H9 (cell line): ENCODE data around the gene SNORC. TPM values are rescaled to one million over a fixed set of nuclear protein-coding genes. Genes with fewer than 3 reads are reported as not detected.

Experiments
- DNase-seq: peaks from one replicate; pipeline ENCODE4 v3.0.0-alpha.2; 2017
- H2AFZ ChIP-seq: one replicate; pipeline ENCODE4 v1.6.1; 2013; ENCODE audit warnings: mild to moderate bottlenecking, low read length, control low read depth, moderate library complexity
- H2AK5ac ChIP-seq: 2 replicates; pipeline ENCODE4 v1.6.1; 2013; ENCODE audit warnings: low read length, control low read depth, mixed read lengths; ENCODE audit not compliant: insufficient read length
- H2BK120ac ChIP-seq: one replicate; pipeline ENCODE4 v1.6.1; 2013; ENCODE audit warnings: low read depth, mild to moderate bottlenecking, low read length, control low read depth, inconsistent platforms; ENCODE audit not compliant: poor library complexity, severe bottlenecking
- H2BK12ac ChIP-seq: 2 replicates; pipeline ENCODE4 v1.6.1; 2013; ENCODE audit warnings: low read length, control low read depth, mixed read lengths, low read depth; ENCODE audit not compliant: insufficient read length
- H2BK15ac ChIP-seq: 2 replicates; pipeline ENCODE4 v1.6.1; 2013; ENCODE audit warnings: low read depth, low read length, control low read depth
- H2BK20ac ChIP-seq: one replicate; pipeline ENCODE4 v1.6.1; 2013; ENCODE audit warnings: low read depth, mild to moderate bottlenecking, low read length, control low read depth, inconsistent platforms; ENCODE audit not compliant: poor library complexity, severe bottlenecking
- H2BK5ac ChIP-seq: 2 replicates; pipeline ENCODE4 v1.6.1; 2013; ENCODE audit warnings: low read length, control low read depth, mixed read lengths; ENCODE audit not compliant: insufficient read length
- H3K14ac ChIP-seq: 2 replicates; pipeline ENCODE4 v1.6.1; 2013; ENCODE audit warnings: low read length, control low read depth; ENCODE audit not compliant: insufficient read depth
- H3K18ac ChIP-seq: 2 replicates; pipeline ENCODE4 v1.6.1; 2013; ENCODE audit warnings: low read depth, mild to moderate bottlenecking, mixed read lengths, low read length, control low read depth; ENCODE audit not compliant: insufficient read length
- H3K23ac ChIP-seq: 2 replicates; pipeline ENCODE4 v1.6.1; 2013; ENCODE audit warnings: low read length, control low read depth, mixed read lengths, low read depth; ENCODE audit not compliant: insufficient read length
- H3K23me2 ChIP-seq: 2 replicates; pipeline ENCODE4 v1.6.1; 2013; ENCODE audit warnings: low read depth, mild to moderate bottlenecking, mixed read lengths, low read length, control low read depth; ENCODE audit not compliant: insufficient read length, poor library complexity, severe bottlenecking
- H3K27ac ChIP-seq: 2 replicates; pipeline ENCODE4 v1.5.1; 2013; ENCODE audit warnings: low read length, control low read depth, mixed read lengths, low read depth; ENCODE audit not compliant: insufficient read length
- H3K27me3 ChIP-seq: 2 replicates; pipeline ENCODE4 v1.6.1; 2013; ENCODE audit warnings: low read length, control low read depth, inconsistent platforms; ENCODE audit not compliant: insufficient read depth
- H3K4ac ChIP-seq: 2 replicates; pipeline ENCODE4 v1.6.1; 2013; ENCODE audit warnings: low read depth, mild to moderate bottlenecking, control low read depth, inconsistent platforms, low read length, moderate library complexity
- H3K4me1 ChIP-seq: 2 replicates; pipeline ENCODE4 v1.6.1; 2013; ENCODE audit warnings: low read length, control low read depth, inconsistent platforms; ENCODE audit not compliant: insufficient read depth
- H3K4me2 ChIP-seq: 2 replicates; pipeline ENCODE4 v1.6.1; 2013; ENCODE audit warnings: low read length, control low read depth, mixed read lengths; ENCODE audit not compliant: insufficient read length, insufficient read depth
- H3K56ac ChIP-seq: 2 replicates; pipeline ENCODE4 v1.6.1; 2013; ENCODE audit warnings: low read depth, mild to moderate bottlenecking, mixed read lengths, low read length, control low read depth; ENCODE audit not compliant: insufficient read length
- H3K79me1 ChIP-seq: 2 replicates; pipeline ENCODE4 v1.6.1; 2013; ENCODE audit warnings: low read depth, mild to moderate bottlenecking, moderate library complexity, low read length, control low read depth, inconsistent platforms; ENCODE audit not compliant: insufficient read depth, poor library complexity, severe bottlenecking
- H3K79me2 ChIP-seq: 2 replicates; pipeline ENCODE4 v1.6.1; 2013; ENCODE audit warnings: low read length, control low read depth, inconsistent platforms; ENCODE audit not compliant: insufficient read depth
- H3K9ac ChIP-seq: 2 replicates; pipeline ENCODE4 v1.6.1; 2013; ENCODE audit warnings: low read length, control low read depth, mixed read lengths; ENCODE audit not compliant: insufficient read length; ENCODE audit errors: extremely low read depth
- H3K9me3 ChIP-seq: one replicate; pipeline ENCODE4 v1.6.1; 2013; ENCODE audit warnings: low read depth, low read length, inconsistent platforms; ENCODE audit not compliant: control insufficient read depth
- H3T11ph ChIP-seq: one replicate; pipeline ENCODE4 v1.6.1; 2013; ENCODE audit warnings: mild to moderate bottlenecking, low read length, control low read depth, inconsistent platforms
- H4K20me1 ChIP-seq: one replicate; pipeline ENCODE4 v1.6.1; 2013; ENCODE audit not compliant: control insufficient read depth, insufficient read length, insufficient read depth
- H4K5ac ChIP-seq: 2 replicates; pipeline ENCODE4 v1.6.1; 2013; ENCODE audit warnings: low read depth, mild to moderate bottlenecking, mixed read lengths, low read length, control low read depth; ENCODE audit not compliant: insufficient read length
- H4K8ac ChIP-seq: replicated peaks from 2 replicates; pipeline ENCODE4 v1.6.1; 2013; ENCODE audit warnings: low read length, control low read depth, mixed read lengths, low read depth; ENCODE audit not compliant: insufficient read length
- H4K91ac ChIP-seq: 2 replicates; pipeline ENCODE4 v1.6.1; 2013; ENCODE audit warnings: low read depth, mild to moderate bottlenecking, moderate library complexity, mixed read lengths, low read length, control low read depth; ENCODE audit not compliant: insufficient read length
- H3K27ac Mint-ChIP-seq, 3 experiments: 2 replicates in 2 of 3; 3 replicates in 1 of 3; pipeline ENCODE4 v1.8.0; 2020 to 2021; ENCODE audit warnings: mixed read lengths in 3 of 3, mild to moderate bottlenecking in 1 of 3, moderate library complexity in 1 of 3
- H3K27me3 Mint-ChIP-seq: 2 replicates; pipeline ENCODE4 v1.8.0; 2021; ENCODE audit warnings: low read depth, mild to moderate bottlenecking, moderate library complexity, mixed read lengths
- H3K36me3 Mint-ChIP-seq, 3 experiments: 2 replicates in 2 of 3; 3 replicates in 1 of 3; pipeline ENCODE4 v1.8.0; 2020 to 2021; ENCODE audit warnings: low read depth in 3 of 3, mixed read lengths in 3 of 3; ENCODE audit not compliant: insufficient read depth in 1 of 3
- H3K4me1 Mint-ChIP-seq, 2 experiments: 2 replicates each; pipeline ENCODE4 v1.8.0; 2020; ENCODE audit warnings: mixed read lengths in 2 of 2
- H3K4me3 Mint-ChIP-seq, 2 experiments: 2 replicates in 1 of 2; 3 replicates in 1 of 2; pipeline ENCODE4 v1.8.0; 2020 to 2021; ENCODE audit warnings: mild to moderate bottlenecking in 2 of 2, mixed read lengths in 2 of 2, moderate library complexity in 1 of 2
- H3K9me3 Mint-ChIP-seq, 2 experiments: 2 replicates in 1 of 2; 3 replicates in 1 of 2; pipeline ENCODE4 v1.8.0; 2020; ENCODE audit warnings: mild to moderate bottlenecking in 2 of 2, mixed read lengths in 2 of 2, moderate library complexity in 1 of 2
- WGBS: extraction: QIAGEN DNeasy Blood & Tissue Kit; methylation state at CpG from one replicate; pipeline ENCODE4 v1.1.7; 2013; ENCODE audit warnings: missing lambda C conversion rate, low lambda C conversion rate, mixed read lengths; ENCODE audit not compliant: insufficient read length; ENCODE audit errors: extremely low coverage; 5-methylcytosine and 5-hydroxymethylcytosine counted together
- total RNA-seq: library from RNA; stranded (reverse); gene quantifications from 2 replicates; pipeline ENCODE4 v1.2.1, GENCODE V29; 2021
- TF ChIP-seq, protein P1 (sequence below): fragments of 200-600 bp; sonication (generic); conservative IDR thresholded peaks from 3 replicates; pipeline ENCODE4 v1.8.0; 2021; ENCODE audit warnings: antibody characterized with exemption, mild to moderate bottlenecking

The SNORC gene
- total RNA-seq, 1 experiment from 2014 or later: 1.1 TPM

DNA sequence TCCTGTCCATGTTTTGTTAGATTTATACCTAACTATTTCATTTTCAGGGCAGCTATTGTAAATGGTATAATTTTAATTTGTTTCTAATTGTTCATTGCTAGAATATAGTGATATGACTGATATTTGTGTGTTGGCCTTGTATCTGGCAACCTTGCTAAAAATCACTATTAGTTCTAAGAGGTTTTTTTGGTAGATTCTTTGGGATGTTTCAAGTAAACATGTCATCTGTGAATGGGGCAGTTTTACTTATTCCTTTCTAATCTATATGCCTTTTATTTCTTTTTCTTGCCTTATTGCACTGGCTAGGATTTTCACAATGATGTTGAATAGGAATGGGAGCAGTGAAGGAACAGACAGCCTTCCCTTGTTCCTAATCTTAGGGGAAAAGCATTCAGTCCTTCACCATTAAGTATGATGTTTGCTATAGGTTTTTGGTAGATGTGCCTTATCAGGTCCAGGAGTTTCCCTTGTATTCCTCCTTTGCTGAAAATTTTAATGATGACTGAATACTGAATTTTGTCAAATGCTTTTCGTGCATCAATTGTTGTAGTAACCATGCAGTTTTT lies 41.7 kb downstream of the SNORC start:
- H3K36me3 Mint-ChIP-seq: peaks cover 12 to 15% (median 14%) of the 10 kb centered on the region in 3 experiments; a peak in 5 of 7 replicates
- no peak for DNase-seq
- no peaks in the 10 kb centered on the region for H3K79me2 ChIP-seq
- no peaks in the 10 kb centered on the region for H3K23me2 ChIP-seq
- no peak overlapping the region for H2BK120ac ChIP-seq
- no peak overlapping the region for H2BK15ac ChIP-seq
- H2BK20ac ChIP-seq: no peak overlapping the region
- no peak overlapping the region for H4K5ac ChIP-seq
- H3K79me1 ChIP-seq: no peaks in the 10 kb centered on the region
- H3K4me1 ChIP-seq: no peaks in the 10 kb centered on the region
- H3K27ac Mint-ChIP-seq: no peak overlapping the region
- TF ChIP-seq, protein P1, sequence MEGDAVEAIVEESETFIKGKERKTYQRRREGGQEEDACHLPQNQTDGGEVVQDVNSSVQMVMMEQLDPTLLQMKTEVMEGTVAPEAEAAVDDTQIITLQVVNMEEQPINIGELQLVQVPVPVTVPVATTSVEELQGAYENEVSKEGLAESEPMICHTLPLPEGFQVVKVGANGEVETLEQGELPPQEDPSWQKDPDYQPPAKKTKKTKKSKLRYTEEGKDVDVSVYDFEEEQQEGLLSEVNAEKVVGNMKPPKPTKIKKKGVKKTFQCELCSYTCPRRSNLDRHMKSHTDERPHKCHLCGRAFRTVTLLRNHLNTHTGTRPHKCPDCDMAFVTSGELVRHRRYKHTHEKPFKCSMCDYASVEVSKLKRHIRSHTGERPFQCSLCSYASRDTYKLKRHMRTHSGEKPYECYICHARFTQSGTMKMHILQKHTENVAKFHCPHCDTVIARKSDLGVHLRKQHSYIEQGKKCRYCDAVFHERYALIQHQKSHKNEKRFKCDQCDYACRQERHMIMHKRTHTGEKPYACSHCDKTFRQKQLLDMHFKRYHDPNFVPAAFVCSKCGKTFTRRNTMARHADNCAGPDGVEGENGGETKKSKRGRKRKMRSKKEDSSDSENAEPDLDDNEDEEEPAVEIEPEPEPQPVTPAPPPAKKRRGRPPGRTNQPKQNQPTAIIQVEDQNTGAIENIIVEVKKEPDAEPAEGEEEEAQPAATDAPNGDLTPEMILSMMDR: no peak
- peaks cover 32% of the 10 kb centered on the region in 2 experiments for H3K9me3 Mint-ChIP-seq
- H3K4me1 Mint-ChIP-seq: peaks cover 3% of the 10 kb centered on the region in 2 experiments; a peak in 2 of 4 replicates
- H3T11ph ChIP-seq: no peak overlapping the region
- peaks cover 27% of the 10 kb centered on the region for H3K27me3 Mint-ChIP-seq
- no peak overlapping the region for H3K23ac ChIP-seq
- H3K27me3 ChIP-seq: no peaks in the 10 kb centered on the region
- no peak overlapping the region for H2AFZ ChIP-seq
- no peak overlapping the region for H3K18ac ChIP-seq
- no peak overlapping the region for H3K9ac ChIP-seq
- WGBS: no CpG with 5 or more reads among the region's 1 CpG
- no peak overlapping the region for H2AK5ac ChIP-seq
- H3K27ac ChIP-seq: no peak overlapping the region
- no peak overlapping the region for H2BK5ac ChIP-seq
- H3K9me3 ChIP-seq: no peaks in the 10 kb centered on the region
- no peak overlapping the region for H3K14ac ChIP-seq
- H4K8ac ChIP-seq: no peak overlapping the region
- H3K56ac ChIP-seq: no peak overlapping the region
- H3K4me3 Mint-ChIP-seq: no peak overlapping the region
- no peak overlapping the region for H4K91ac ChIP-seq
- no peak overlapping the region for H3K4ac ChIP-seq
- H3K4me2 ChIP-seq: no peak overlapping the region
- no peak overlapping the region for H2BK12ac ChIP-seq
- H4K20me1 ChIP-seq: no peaks in the 10 kb centered on the region
